NOMO-1 treated with DMSO at 0.1 percent for 48 hours (cell line): ENCODE results near the gene WRAP73.
"Not testable (repeated sequence)": the region's sequence is repeated elsewhere in the genome, so short reads cannot be mapped to it uniquely, and the experiment has no call there.

Source experiments
- DNase-seq: peaks from one replicate; lab custom pipeline; 2025; ENCODE audit not compliant: unreplicated experiment; lab: John Stamatoyannopoulos, UW

The WRAP73 gene

DNA sequence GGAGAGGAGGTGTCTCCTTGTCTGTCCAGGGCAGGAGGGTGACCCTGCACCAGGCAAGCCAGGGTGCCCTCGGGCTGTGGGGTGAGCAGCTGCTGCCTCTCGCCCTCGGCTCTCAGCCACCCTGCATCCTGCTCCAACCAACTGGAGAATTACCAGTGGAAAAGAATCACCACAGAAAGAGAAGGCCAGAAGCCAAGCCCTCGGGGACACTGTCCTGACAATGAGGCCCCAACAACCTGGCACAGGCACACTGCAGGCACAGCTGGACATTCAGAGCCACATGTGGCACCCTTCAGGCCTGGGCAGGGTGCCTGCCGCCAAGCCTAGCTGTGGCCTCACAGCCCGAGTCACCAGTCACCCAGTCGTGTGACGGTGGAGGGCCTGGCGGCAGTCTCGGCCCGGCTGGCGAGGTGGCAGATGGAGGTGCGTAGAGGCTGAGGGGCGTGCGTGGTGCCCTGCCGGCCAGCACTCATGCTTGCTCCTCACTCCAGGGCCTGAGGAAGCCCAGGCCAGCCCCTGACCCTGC is 50.6 kb downstream of the WRAP73 start:
- no peak for DNase-seq

GRCh38 chr1:3598522-3599285 is 51.2 kb downstream of the WRAP73 start:
- no peak for DNase-seq

- no peak for DNase-seq
These were observed 51.8 kb downstream of the WRAP73 start for GRCh38 chr1:3598051-3598491.

- DNase-seq: no peak
These were observed 52.3 kb downstream of the WRAP73 start for GRCh38 chr1:3597599-3597964.

GRCh38 chr1:3596663-3597598 is 53.0 kb downstream of the WRAP73 start:
- DNase-seq: no peak

DNA sequence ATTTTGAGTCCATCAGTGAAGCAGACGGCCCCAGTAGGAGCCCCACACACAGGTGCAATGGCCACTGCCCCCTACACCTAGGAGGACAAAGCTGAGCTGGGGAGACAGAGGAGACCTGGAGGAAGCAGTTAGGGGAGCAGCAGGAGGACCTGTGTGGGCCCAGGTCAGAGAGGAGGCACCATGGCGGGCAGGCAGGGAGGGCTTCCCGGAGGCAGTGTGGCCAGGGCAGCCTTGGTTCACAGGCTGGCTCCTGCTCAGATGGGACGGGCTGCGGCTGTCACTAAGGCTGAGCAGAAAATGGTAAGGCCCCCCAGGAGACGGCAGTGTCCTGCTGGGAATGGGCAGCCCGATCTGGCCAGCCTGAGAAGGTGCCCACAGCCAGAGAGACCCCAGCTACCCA is 54.0 kb downstream of the WRAP73 start:
- DNase-seq: no peak

- no peak for DNase-seq
These were observed 55.1 kb downstream of the WRAP73 start for GRCh38 chr1:3594706-3595377.

- DNase-seq: no peak
These were observed 56.2 kb downstream of the WRAP73 start for GRCh38 chr1:3593745-3594144.

- no peak for DNase-seq
These were observed 56.6 kb downstream of the WRAP73 start for GRCh38 chr1:3593334-3593733.

DNA sequence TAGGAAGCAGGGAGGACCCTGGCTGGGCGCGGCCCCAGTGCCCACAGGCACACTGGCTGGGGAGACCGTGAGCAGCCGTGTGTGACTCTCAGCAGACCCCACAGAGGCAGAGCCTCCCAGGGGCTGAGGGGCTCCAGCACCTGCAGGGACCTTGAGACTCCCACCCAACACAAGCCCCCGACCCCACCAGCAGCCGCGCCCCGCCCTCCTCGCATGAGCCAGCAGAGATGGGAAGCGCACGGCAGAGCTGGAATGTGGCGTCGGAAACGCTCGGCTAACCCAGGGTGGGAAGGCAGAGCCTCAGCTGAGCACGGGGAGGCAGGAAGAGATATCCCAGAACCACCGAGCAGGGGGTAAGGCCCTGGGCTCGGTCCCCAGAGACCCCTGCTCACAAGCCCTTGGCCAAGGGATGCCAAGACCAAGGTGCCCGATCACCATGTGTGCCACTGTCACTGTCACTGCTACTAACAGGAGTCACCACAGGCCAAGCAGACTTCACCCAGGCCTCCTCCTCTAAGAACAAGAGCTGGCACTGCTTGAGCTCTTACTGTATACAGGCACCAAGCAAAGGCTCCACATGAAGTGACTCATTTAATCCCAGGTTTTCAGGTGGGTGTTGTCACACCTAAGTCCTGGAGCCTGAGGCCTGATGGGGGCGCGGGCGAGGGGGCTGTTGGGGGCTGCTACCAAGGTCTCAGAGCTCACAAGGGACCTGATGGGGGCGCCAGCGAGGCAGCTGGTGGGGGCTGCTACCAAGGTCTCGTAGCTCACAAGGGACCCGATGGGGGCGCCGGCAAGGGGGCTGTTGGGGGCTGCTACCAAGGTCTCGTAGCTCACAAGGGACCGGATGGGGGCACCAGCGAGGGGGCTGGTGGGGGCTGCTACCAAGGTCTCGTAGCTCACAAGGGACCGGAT is 58.7 kb downstream of the WRAP73 start:
- DNase-seq: no peak

DNA sequence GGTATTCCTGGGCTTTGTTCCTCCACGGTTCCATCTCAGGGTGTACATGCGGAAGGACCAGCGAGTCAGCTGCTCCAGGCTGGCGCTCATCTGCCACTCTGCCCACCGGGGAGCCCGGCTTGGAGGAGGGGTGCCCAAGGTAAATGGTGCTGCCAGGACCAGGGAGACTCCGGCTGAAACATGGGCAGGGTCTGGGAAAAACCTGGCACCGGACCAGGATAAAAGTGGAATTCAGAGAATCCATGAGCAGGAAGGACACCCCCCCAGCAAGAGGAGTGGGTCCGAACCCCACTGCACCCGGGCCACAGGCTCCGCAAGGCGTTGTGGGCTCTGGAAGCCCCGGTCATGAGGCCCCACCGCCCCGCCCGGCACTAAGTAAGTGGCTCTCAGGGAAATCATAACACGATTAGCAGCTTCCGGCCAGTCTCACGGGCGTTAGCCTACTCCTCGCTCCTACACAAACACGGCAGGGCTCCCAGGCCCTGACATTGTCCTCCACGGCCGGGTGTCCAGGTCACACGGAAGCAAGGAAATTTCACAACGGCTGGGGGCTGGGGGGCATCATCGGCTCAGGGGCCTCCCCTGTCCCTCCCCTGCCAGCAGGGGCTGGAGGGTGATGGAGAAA is 59.7 kb downstream of the WRAP73 start:
- DNase-seq: no peak

DNA sequence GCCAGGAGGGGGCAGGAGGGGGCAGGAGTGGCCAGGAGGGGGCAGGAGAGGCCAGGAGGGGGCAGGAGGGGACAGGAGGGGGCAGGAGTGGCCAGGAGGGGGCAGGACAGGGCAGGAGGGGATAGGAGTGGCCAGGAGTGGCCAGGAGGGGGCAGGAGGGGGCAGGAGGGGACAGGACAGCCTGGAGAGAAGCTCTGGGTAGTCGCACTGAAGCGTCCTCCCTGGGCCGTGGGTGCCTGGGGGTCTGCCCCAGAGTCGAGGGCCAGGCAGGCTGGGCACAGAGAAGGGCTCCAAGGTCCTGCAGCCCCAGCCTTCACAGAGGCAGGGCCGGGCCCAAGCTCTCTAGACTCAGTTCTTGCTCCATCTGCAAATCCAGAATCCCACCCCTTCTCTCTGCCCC is 61.5 kb downstream of the WRAP73 start:
- DNase-seq: no peak

DNA sequence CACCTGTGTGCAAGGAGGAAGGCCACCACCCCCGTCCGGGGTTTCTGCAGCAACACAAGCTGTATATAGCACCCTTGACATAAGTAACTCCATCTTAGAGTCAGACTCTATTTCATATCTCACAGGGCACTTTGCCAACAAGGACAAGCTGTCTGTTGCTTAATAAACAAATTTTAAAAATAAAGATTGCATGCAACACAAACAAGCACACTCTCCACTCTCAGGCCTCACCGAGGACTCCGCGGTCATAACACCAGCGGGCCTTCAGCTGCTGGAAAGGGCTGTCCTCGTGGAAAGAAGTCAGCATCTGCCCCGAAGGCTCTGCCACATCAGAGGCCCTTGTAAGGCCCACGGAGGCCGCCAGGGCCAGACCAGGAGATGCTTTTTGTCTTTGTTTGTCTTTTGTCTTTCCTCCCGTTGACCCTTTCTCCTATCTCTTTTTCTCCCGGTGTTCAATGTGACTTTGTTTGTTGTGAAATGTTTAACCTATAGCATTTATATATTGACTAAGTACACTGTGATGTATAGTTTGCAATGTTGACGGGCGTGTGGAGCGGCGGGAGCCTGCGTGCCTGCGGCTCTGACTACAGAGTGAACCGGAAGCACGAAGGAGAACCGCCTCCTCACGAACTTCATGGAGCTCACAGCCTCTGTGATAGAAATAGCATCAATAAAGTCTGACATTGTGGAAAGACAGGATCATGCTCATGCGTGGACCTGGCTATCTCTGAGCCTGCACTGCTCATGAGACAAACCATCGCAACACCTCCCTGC is 62.7 kb downstream of the WRAP73 start:
- no peak for DNase-seq

DNA sequence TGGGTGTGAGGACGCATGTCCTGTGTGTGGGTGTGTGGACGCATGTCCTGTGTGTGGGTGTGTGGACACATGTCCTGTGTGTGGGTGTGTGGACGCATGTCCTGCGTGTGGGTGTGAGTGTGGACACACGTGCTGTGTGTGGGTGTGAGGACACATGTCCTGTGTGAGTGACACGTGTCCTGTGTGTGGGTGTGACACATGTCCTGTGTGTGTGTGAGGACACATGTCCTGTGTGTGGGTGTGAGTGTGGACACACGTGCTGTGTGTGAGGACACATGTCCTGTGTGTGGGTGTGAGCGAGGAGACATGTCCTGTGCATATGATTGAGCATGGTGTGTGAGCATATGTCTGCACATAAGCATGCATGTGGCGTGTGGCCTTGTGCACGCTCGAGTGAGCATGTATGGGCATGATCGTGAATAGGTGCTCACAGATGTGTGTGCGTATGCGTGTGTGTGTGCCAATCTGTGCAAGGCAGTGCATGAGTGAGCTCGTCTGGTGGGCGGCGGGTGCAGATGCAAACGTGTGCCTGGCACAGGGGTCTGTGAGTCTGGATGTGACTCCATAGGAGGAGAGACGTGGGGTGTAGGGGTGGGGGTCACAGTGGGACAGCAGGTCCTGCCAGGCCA is 63.8 kb downstream of the WRAP73 start:
- no peak for DNase-seq

DNA sequence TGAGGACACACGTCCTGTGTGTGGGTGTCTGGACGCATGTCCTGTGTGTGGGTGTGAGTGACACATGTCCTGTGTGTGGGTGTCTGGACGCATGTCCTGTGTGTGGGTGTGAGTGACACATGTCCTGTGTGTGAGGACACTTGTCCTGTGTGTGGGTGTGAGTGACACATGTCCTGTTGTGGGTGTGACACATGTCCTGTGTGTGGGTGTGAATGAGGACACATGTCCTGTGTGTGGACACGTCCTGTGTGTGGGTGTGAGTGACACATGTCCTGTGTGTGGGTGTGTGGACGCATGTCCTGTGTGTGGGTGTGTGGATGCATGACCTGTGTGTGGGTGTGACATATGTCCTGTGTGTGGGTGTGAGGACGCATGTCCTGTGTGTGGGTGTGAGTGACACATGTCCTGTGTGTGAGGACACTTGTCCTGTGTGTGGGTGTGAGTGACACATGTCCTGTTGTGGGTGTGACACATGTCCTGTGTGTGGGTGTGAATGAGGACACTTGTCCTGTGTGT is 64.5 kb downstream of the WRAP73 start:
- DNase-seq: not testable (repeated sequence)

DNA sequence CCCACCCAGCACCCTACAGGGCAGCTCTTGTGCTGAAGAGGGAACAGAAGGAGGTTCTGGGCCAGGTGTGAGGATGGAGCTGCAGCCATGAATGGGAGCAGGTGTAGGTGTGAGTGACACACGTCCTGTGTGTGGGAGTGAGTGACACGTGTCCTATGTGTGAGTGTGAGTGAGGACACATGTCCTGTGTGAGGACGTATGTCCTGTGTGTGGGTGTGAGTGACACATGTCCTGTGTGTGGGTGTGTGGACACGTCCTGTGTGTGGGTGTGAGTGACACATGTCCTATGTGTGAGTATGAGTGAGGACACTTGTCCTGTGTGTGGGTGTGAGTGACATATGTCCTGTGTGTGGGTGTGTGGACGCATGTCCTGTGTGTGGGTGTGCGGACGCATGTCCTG is 65.0 kb downstream of the WRAP73 start:
- no peak for DNase-seq

DNA sequence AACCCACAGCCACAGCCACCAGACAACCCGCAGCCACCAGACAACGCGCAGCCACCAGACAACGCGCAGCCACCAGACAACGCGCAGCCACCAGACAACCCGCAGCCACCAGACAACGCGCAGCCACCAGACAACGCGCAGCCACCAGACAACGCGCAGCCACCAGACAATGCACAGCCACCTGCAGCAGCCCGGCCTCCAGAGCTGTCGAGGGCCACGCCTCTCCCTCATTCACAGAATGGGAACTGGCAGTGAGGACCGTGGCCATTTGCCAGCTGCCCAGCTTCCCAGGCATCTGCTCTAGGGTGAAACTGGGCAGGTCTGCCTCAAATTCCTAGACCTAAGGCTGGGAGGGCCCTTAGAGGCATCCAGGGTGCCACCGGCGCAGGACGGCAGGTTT is 66.2 kb downstream of the WRAP73 start:
- DNase-seq: not testable (repeated sequence)

DNA sequence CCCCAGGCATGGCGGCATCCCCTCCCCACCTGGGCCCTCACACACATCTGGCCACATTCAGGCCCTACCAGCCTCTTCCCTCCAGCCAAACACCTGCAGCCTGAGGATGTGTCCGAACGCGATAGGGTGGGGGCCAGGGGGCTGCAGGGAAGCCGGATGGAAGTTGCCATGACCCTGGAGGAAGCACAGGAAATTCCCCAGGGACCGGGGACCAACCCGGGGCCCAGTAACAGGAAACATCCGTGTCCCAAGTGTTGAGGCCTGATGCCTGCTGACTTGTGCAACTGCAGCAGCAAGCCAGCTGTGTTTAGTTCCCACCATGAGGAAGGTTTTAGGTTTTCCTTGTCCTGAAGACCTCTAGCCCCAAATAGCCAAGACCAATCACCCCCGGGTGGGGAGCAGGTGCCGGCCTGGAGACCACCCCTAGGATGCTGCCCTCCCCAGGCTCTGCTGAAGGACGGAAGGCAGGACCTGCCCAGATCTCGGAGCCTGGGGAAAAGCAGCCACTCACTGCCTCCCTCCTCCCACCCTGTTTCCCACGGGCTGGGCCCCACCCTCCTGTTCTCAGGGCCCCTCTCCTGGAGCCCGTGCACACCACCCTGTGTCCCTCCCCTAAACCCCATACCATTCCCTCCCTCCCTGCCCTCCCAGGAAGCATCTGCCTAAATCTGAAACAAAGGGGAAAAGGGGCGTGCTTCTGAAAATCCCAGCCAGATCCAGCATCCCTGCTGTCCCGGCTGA is 68.4 kb downstream of the WRAP73 start:
- no peak for DNase-seq
